ENCODE results near the gene TBX19.
"Not testable (repeated sequence)": the region's sequence is repeated elsewhere in the genome, so short reads cannot be mapped to it uniquely, and the experiment has no call there.

The TBX19 gene

GRCh38 chr1:168321945-168322344, 41.3 kb downstream of the TBX19 start:
- no peak for DNase-seq

GRCh38 chr1:168324745-168325425, 44.2 kb downstream of the TBX19 start:
- DNase-seq, result no peak

GRCh38 chr1:168328731-168329364, 48.2 kb downstream of the TBX19 start:
- DNase-seq, result no peak

- DNase-seq, result no peak
Measured at GRCh38 chr1:168330285-168330684, 49.6 kb downstream of the TBX19 start.

- no peak for DNase-seq
Measured at GRCh38 chr1:168331569-168331968, 50.9 kb downstream of the TBX19 start.

GRCh38 chr1:168333562-168334276, 53.0 kb downstream of the TBX19 start:
- DNase-seq, result no peak

GRCh38 chr1:168335500-168335899, 54.8 kb downstream of the TBX19 start:
- no peak for DNase-seq

- DNase-seq, result no peak
Measured at GRCh38 chr1:168338589-168339503, 58.2 kb downstream of the TBX19 start.

GRCh38 chr1:168340781-168341482, 60.3 kb downstream of the TBX19 start:
- DNase-seq, result peak; percentile 74

- DNase-seq, result peak; percentile 54
Measured at GRCh38 chr1:168341483-168341975, 60.9 kb downstream of the TBX19 start.

- DNase-seq, result peak; percentile 91
Measured at GRCh38 chr1:168342572-168343280, 62.0 kb downstream of the TBX19 start.

GRCh38 chr1:168343566-168343965, 62.9 kb downstream of the TBX19 start:
- no peak for DNase-seq

- DNase-seq, result no peak
Measured at GRCh38 chr1:168344517-168344916, 63.8 kb downstream of the TBX19 start.

- no peak for DNase-seq
Measured at GRCh38 chr1:168345939-168346338, 65.3 kb downstream of the TBX19 start.

- DNase-seq, result no peak
Measured at GRCh38 chr1:168347630-168348029, 67.0 kb downstream of the TBX19 start.

GRCh38 chr1:168348146-168348709, 67.6 kb downstream of the TBX19 start:
- no peak for DNase-seq

GRCh38 chr1:168354335-168355269, 73.9 kb downstream of the TBX19 start:
- DNase-seq, result not testable (repeated sequence)

GRCh38 chr1:168360151-168361021, 79.7 kb downstream of the TBX19 start:
- DNase-seq, result peak; percentile 77

- no peak for DNase-seq
Measured at GRCh38 chr1:168361252-168361651, 80.6 kb downstream of the TBX19 start.
